Measurements from ENCODE around the gene DHFR. TPM values are rescaled to one million over a fixed set of nuclear protein-coding genes. Genes with fewer than 3 reads are reported as not detected.

DHFR gene
- total RNA-seq, 1 donor from 2014 or later = 12.7 TPM

GRCh38 chr5:80701597-80701996 is 46.8 kb upstream of the DHFR start:
- ChIA-PET CTCF (no interaction called here), POLR2A (no interaction called here)
- ATAC-seq (ENCODE audit: low read depth) (no peak), DNase-seq (no peak)
- H3K36me3 Mint-ChIP-seq (ENCODE audit: low read depth) = peaks cover 58% of the 10 kb centered on the region
- H3K27ac Mint-ChIP-seq = no peak overlapping the region
- intact Hi-C loops (cut with micrococcal nuclease) = no loop called here
- TF ChIP-seq, protein P1, sequence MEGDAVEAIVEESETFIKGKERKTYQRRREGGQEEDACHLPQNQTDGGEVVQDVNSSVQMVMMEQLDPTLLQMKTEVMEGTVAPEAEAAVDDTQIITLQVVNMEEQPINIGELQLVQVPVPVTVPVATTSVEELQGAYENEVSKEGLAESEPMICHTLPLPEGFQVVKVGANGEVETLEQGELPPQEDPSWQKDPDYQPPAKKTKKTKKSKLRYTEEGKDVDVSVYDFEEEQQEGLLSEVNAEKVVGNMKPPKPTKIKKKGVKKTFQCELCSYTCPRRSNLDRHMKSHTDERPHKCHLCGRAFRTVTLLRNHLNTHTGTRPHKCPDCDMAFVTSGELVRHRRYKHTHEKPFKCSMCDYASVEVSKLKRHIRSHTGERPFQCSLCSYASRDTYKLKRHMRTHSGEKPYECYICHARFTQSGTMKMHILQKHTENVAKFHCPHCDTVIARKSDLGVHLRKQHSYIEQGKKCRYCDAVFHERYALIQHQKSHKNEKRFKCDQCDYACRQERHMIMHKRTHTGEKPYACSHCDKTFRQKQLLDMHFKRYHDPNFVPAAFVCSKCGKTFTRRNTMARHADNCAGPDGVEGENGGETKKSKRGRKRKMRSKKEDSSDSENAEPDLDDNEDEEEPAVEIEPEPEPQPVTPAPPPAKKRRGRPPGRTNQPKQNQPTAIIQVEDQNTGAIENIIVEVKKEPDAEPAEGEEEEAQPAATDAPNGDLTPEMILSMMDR (IDR thresholded peaks at IDR 0.05) = no peak
- H3K4me1 Mint-ChIP-seq = peaks cover 25% of the 10 kb centered on the region
- no peaks in the 10 kb centered on the region for H3K27me3 Mint-ChIP-seq
- H3K4me3 Mint-ChIP-seq = no peak overlapping the region
- no peaks in the 10 kb centered on the region for H3K9me3 Mint-ChIP-seq

GRCh38 chr5:80698369-80698768 is 43.6 kb upstream of the DHFR start:
- ChIA-PET POLR2A (no interaction called here), CTCF (no interaction called here)
- ATAC-seq (ENCODE audit: low read depth) = no peak
- DNase-seq = no peak
- H3K27ac Mint-ChIP-seq = no peak overlapping the region
- peaks cover 51% of the 10 kb centered on the region for H3K36me3 Mint-ChIP-seq (ENCODE audit: low read depth)
- H3K9me3 Mint-ChIP-seq = no peaks in the 10 kb centered on the region
- H3K4me1 Mint-ChIP-seq = peaks cover 12% of the 10 kb centered on the region
- intact Hi-C loops (cut with micrococcal nuclease) = no loop called here
- H3K4me3 Mint-ChIP-seq = no peak overlapping the region
- TF ChIP-seq, protein P1 (IDR thresholded peaks at IDR 0.05) = no peak
- H3K27me3 Mint-ChIP-seq = no peaks in the 10 kb centered on the region

DNA sequence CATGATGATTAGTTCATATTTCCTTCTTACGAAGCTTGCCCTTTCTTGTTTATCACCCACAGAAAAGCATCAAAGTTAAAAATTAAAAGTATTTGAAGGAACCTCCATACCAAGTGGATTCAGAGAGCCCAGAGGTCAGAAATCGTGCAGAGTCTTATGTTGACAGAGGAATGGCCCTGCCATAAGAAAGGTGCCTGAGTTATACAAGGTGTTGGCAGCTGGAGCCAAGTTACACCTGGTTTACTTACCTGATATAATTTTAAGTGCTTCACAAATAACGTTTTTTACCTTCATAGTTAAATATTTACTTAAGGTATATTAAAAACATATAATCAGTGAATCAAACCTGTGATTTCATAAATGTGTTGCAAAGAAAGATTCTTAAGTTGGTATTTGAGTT is 42.3 kb upstream of the DHFR start:
- Mint-ChIP-seq H3K4me3 (no peak overlapping the region), H3K36me3 (ENCODE audit: low read depth) (peaks cover 43% of the 10 kb centered on the region), H3K27me3 (no peaks in the 10 kb centered on the region), H3K4me1 (peaks cover 5% of the 10 kb centered on the region), H3K27ac (no peak overlapping the region), H3K9me3 (no peaks in the 10 kb centered on the region)
- DNase-seq (no peak), ATAC-seq (ENCODE audit: low read depth) (no peak)
- intact Hi-C loops (cut with micrococcal nuclease) = no loop called here
- CTCF ChIA-PET = no interaction called here
- TF ChIP-seq, protein P1 (IDR thresholded peaks at IDR 0.05) = no peak
- POLR2A ChIA-PET = no interaction called here

DNA sequence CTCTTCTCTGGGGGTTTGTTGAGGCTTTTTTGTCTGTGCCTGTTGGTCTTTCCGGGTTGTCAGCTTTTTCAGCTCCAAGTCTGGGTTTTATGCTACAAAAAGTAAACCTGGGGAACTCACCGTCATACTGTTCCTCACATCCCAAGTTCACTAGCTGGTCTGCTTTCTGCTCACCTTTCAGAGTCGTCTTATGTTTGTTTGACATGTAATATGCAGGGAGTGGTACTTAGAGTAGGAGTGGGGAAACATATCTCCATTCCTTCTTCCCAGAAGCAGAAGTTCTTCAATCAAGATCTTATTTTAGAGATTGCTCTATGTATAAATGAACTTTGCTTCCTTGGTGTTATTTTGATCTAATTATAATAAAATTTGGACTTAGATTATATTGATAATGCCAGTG is 41.7 kb upstream of the DHFR start:
- H3K4me3 Mint-ChIP-seq = no peak overlapping the region

DNA sequence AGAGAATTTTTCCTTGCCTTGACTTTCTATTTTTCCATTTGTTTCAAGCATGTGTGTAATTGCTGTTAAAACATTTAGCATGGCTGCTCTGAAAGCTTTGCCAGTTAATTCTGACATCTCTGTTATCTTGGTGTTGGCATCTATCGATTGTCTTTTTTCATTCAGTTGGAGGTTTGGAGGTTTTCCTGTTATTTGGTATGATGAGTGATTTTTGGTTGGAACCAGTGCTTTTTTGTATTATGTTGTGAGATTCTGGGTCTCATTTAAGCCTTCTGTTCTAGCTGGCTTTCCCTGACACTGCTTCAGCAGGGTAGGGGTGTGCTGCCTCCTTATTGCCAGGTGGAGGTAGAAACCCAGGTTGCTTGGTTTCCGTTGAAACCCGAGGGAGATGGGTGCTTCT is 40.9 kb upstream of the DHFR start:
- Mint-ChIP-seq H3K27me3 (no peaks in the 10 kb centered on the region), H3K9me3 (no peaks in the 10 kb centered on the region)
- POLR2A ChIA-PET = no interaction called here

More for the DNA sequence above, 41.7 kb upstream of the DHFR start:
- no peaks in the 10 kb centered on the region for H3K27me3 Mint-ChIP-seq
- ATAC-seq (ENCODE audit: low read depth) (no peak), DNase-seq (no peak)
- H3K4me1 Mint-ChIP-seq = peaks cover 2% of the 10 kb centered on the region
- intact Hi-C loops (cut with micrococcal nuclease) = no loop called here
- CTCF ChIA-PET = no interaction called here
- peaks cover 37% of the 10 kb centered on the region for H3K36me3 Mint-ChIP-seq (ENCODE audit: low read depth)
- no peaks in the 10 kb centered on the region for H3K9me3 Mint-ChIP-seq
- H3K27ac Mint-ChIP-seq = no peak overlapping the region
- POLR2A ChIA-PET = no interaction called here
- TF ChIP-seq, protein P1 (IDR thresholded peaks at IDR 0.05) = no peak

More for the DNA sequence above, 40.9 kb upstream of the DHFR start:
- Mint-ChIP-seq H3K4me1 (no peaks in the 10 kb centered on the region), H3K27ac (no peak overlapping the region), H3K4me3 (no peak overlapping the region), H3K36me3 (ENCODE audit: low read depth) (peaks cover 32% of the 10 kb centered on the region)
- CTCF ChIA-PET = no interaction called here
- DNase-seq (no peak), ATAC-seq (ENCODE audit: low read depth) (no peak)
- TF ChIP-seq, protein P1 (IDR thresholded peaks at IDR 0.05) = no peak
- intact Hi-C loops (cut with micrococcal nuclease) = no loop called here
